GM23338 (cell line): ENCODE measurements around the gene ZSCAN31. TPM values are rescaled to one million over a fixed set of nuclear protein-coding genes. Genes with fewer than 3 reads are reported as not detected.

Experiments
- ATAC-seq: fragments of 200-7000 bp; cut with Tn5 transposase; 3 replicates; pipeline ENCODE4 v1.9.1; 2020
- DNase-seq: peaks from one replicate; pipeline ENCODE4 v3.0.0-alpha.2; 2015; ENCODE audit warnings: low spot score
- H2AFZ ChIP-seq: fragments of 200-600 bp; sonication (generic); 2 replicates; pipeline ENCODE4 v1.8.0; 2016; ENCODE audit warnings: antibody characterized with exemption, mild to moderate bottlenecking, moderate library complexity
- H3F3A ChIP-seq: fragments of 200-600 bp; sonication (generic); replicated peaks from 2 replicates; pipeline ENCODE4 v1.8.0; 2017; ENCODE audit warnings: antibody characterized with exemption, mixed run types, low read depth
- H3K27ac ChIP-seq: fragments of 200-600 bp; sonication (generic); 2 replicates; pipeline ENCODE4 v1.6.1; 2016; ENCODE audit warnings: low read depth
- H3K27me3 ChIP-seq: fragments of 200-600 bp; sonication (generic); 2 replicates; pipeline ENCODE4 v1.8.0; 2016; ENCODE audit warnings: mild to moderate bottlenecking, mixed run types, moderate library complexity; ENCODE audit not compliant: insufficient read depth
- H3K36me3 ChIP-seq: fragments of 200-600 bp; sonication (generic); 2 replicates; pipeline ENCODE4 v1.8.0; 2016; ENCODE audit warnings: mild to moderate bottlenecking; ENCODE audit not compliant: insufficient read depth
- H3K4me1 ChIP-seq: fragments of 200-600 bp; sonication (generic); 2 replicates; pipeline ENCODE4 v1.8.0; 2016; ENCODE audit warnings: mild to moderate bottlenecking, moderate library complexity; ENCODE audit not compliant: insufficient read depth
- H3K4me2 ChIP-seq: fragments of 200-600 bp; sonication (generic); 2 replicates; pipeline ENCODE4 v1.7.1; 2017; ENCODE audit warnings: mixed run types
- H3K4me3 ChIP-seq: fragments of 200-600 bp; sonication (generic); 2 replicates; pipeline ENCODE4 v1.6.1; 2016; ENCODE audit warnings: mixed run types
- H3K79me2 ChIP-seq: fragments of 200-600 bp; sonication (generic); replicated peaks from 2 replicates; pipeline ENCODE4 v1.8.0; 2017; ENCODE audit warnings: mild to moderate bottlenecking; ENCODE audit not compliant: insufficient read depth
- H3K9me2 ChIP-seq: fragments of 200-600 bp; sonication (generic); 2 replicates; pipeline ENCODE4 v1.8.0; 2017; ENCODE audit not compliant: insufficient read depth
- H4K20me1 ChIP-seq: fragments of 200-600 bp; sonication (generic); replicated peaks from 2 replicates; pipeline ENCODE4 v1.8.0; 2017; ENCODE audit warnings: mild to moderate bottlenecking; ENCODE audit not compliant: insufficient read depth
- H3K27ac Mint-ChIP-seq: 2 replicates; pipeline ENCODE4 v1.8.0; 2020; ENCODE audit warnings: inconsistent platforms, mild to moderate bottlenecking, moderate library complexity, mixed read lengths
- H3K27me3 Mint-ChIP-seq: 3 replicates; pipeline ENCODE4 v1.8.0; 2022; ENCODE audit warnings: low read depth, mild to moderate bottlenecking, moderate library complexity, mixed read lengths, inconsistent platforms; ENCODE audit not compliant: insufficient read depth, poor library complexity
- H3K36me3 Mint-ChIP-seq: 3 replicates; pipeline ENCODE4 v1.8.0; 2021; ENCODE audit warnings: low read depth, mild to moderate bottlenecking, inconsistent platforms, moderate library complexity, mixed read lengths
- H3K4me1 Mint-ChIP-seq: 3 replicates; pipeline ENCODE4 v1.8.0; 2020; ENCODE audit warnings: mild to moderate bottlenecking, inconsistent platforms, mixed read lengths
- H3K4me3 Mint-ChIP-seq: 3 replicates; pipeline ENCODE4 v1.8.0; 2021; ENCODE audit warnings: moderate library complexity, mild to moderate bottlenecking, inconsistent platforms, mixed read lengths
- H3K9me3 Mint-ChIP-seq: 3 replicates; pipeline ENCODE4 v1.8.0; 2020; ENCODE audit warnings: moderate library complexity, mild to moderate bottlenecking, inconsistent platforms, mixed read lengths
- CREB1 ChIP-seq: fragments of 250-450 bp; sonication (Bioruptor Pico); IDR thresholded peaks from 2 replicates; pipeline ENCODE4 v1.5.0; 2020; ENCODE audit warnings: low read depth, mild to moderate bottlenecking, moderate library complexity
- EZH2 ChIP-seq: fragments of 200-600 bp; sonication (generic); IDR thresholded peaks from one replicate; pipeline ENCODE4 v1.8.0; 2017; ENCODE audit warnings: antibody characterized with exemption, mild to moderate bottlenecking, low read depth; ENCODE audit not compliant: unreplicated experiment
- EZH2phosphoT487 ChIP-seq: fragments of 200-600 bp; sonication (generic); IDR thresholded peaks from one replicate; pipeline ENCODE4 v1.8.1; 2018; ENCODE audit warnings: antibody characterized with exemption; ENCODE audit not compliant: unreplicated experiment
- JUNB ChIP-seq: IDR thresholded peaks from one replicate; pipeline ENCODE4 v1.6.1; 2016; ENCODE audit warnings: antibody characterized with exemption; ENCODE audit not compliant: unreplicated experiment
- NANOG ChIP-seq: IDR thresholded peaks from 2 replicates; pipeline ENCODE4 v1.6.1; 2016; ENCODE audit warnings: antibody characterized with exemption, borderline replicate concordance
- POLR2AphosphoS5 ChIP-seq: IDR thresholded peaks from 2 replicates; pipeline ENCODE4 v1.6.1; 2016; ENCODE audit warnings: antibody characterized with exemption, low read depth
- STAT1 ChIP-seq: IDR thresholded peaks from one replicate; pipeline ENCODE4 v1.6.1; 2016; ENCODE audit warnings: antibody characterized with exemption; ENCODE audit not compliant: unreplicated experiment
- ZNF114 ChIP-seq: fragments of 250-450 bp; sonication (Bioruptor Pico); IDR thresholded peaks from 2 replicates; pipeline ENCODE4 v1.5.0; 2020; ENCODE audit warnings: mild to moderate bottlenecking, moderate library complexity
- ZNF331 ChIP-seq: fragments of 250-450 bp; sonication (Bioruptor Pico); IDR thresholded peaks from 2 replicates; pipeline ENCODE4 v1.5.0; 2020; ENCODE audit warnings: low read depth, mild to moderate bottlenecking, moderate library complexity
- polyA plus RNA-seq: library from polyadenylated mRNA; unstranded; fragments of >200 nt; fragmentation: Nextera tagmentation; extraction: Ambion mirVana; gene quantifications from 2 replicates; pipeline ENCODE4 v1.2.1, GENCODE V29; 2016
- total RNA-seq: library from RNA; depleted of rRNA; stranded (reverse); fragments of >200 nt; shearing (Covaris generic); gene quantifications from 2 replicates; pipeline ENCODE4 v1.2.3, GENCODE V29; 2014
- TF ChIP-seq, protein P1 (sequence below), 2 experiments: fragments of 200-600 bp in 1 of 2; sonication (generic) in 1 of 2; conservative IDR thresholded peaks; 2 replicates each; pipeline versions ENCODE4 v1.5.1 to v1.6.1; 2016 to 2017; ENCODE audit warnings: antibody characterized with exemption in 2 of 2, low read depth in 2 of 2, mild to moderate bottlenecking in 2 of 2, moderate library complexity in 1 of 2
- TF ChIP-seq, protein P2 (sequence below): fragments of 250-450 bp; sonication (Bioruptor Pico); IDR thresholded peaks from 2 replicates; pipeline ENCODE4 v1.5.0; 2020; ENCODE audit warnings: mild to moderate bottlenecking, moderate library complexity
- TF ChIP-seq, protein P3 (sequence below): IDR thresholded peaks from one replicate; pipeline ENCODE4 v1.6.1; 2018; ENCODE audit warnings: antibody characterized with exemption; ENCODE audit not compliant: unreplicated experiment
- TF ChIP-seq, protein P4 (sequence below): IDR thresholded peaks from 2 replicates; pipeline ENCODE4 v1.6.1; 2016; ENCODE audit warnings: antibody characterized with exemption

Gene ZSCAN31
- total and polyA plus RNA-seq, 2 experiments from 2014 or later: 3.1 to 4.7 TPM

DNA sequence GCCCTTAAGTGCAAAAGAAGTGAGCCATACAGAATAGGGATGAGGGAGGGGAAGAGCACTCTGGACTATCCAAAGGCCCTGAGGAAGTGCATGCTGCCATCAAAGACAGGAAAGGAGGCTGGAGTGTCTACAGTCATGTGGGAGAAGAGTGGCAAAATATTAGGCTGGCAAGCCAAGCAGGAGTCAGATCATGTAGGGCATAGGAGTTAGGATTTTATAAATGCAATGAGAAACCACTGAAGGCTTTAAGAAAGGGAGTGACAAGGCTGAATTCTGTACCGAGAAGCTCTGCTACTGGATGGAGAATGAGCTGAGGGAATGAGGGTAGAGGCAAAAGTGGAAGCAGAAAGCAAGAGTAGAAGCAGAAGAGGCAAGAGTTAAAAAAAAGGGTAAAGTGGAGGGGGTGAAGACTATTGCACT is 2.3 kb downstream of the ZSCAN31 start:
- Histone ChIP-seq H3K36me3 (no peaks in the 10 kb centered on the region; the same call in 1 of the 2 replicates), H3K4me2 (no peak overlapping the region), H4K20me1 (no peaks in the 10 kb centered on the region), H2AFZ (no peak overlapping the region), H3F3A (peaks cover 3% of the 10 kb centered on the region; the same call in 1 of the 2 replicates), H3K4me1 (peaks cover 9% of the 10 kb centered on the region), H3K4me3 (no peak overlapping the region), H3K9me2 (no peaks in the 10 kb centered on the region), H3K27me3 (no peaks in the 10 kb centered on the region), H3K27ac (no peak overlapping the region), H3K79me2 (0 out of 2 replicates have a peak, but pooled peaks cover 4% of the 10 kb centered on the region)
- H3K27ac Mint-ChIP-seq: peak overlapping the region; percentile 22; the same call in 1 of the 2 replicates
- no peaks in the 10 kb centered on the region for H3K27me3 Mint-ChIP-seq
- H3K9me3 Mint-ChIP-seq: peaks cover 9% of the 10 kb centered on the region
- no peak for ATAC-seq
- H3K4me1 Mint-ChIP-seq: peaks cover 9% of the 10 kb centered on the region
- no peak for DNase-seq
- TF ChIP-seq, protein P1, sequence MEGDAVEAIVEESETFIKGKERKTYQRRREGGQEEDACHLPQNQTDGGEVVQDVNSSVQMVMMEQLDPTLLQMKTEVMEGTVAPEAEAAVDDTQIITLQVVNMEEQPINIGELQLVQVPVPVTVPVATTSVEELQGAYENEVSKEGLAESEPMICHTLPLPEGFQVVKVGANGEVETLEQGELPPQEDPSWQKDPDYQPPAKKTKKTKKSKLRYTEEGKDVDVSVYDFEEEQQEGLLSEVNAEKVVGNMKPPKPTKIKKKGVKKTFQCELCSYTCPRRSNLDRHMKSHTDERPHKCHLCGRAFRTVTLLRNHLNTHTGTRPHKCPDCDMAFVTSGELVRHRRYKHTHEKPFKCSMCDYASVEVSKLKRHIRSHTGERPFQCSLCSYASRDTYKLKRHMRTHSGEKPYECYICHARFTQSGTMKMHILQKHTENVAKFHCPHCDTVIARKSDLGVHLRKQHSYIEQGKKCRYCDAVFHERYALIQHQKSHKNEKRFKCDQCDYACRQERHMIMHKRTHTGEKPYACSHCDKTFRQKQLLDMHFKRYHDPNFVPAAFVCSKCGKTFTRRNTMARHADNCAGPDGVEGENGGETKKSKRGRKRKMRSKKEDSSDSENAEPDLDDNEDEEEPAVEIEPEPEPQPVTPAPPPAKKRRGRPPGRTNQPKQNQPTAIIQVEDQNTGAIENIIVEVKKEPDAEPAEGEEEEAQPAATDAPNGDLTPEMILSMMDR (conservative IDR thresholded peaks at IDR 0.05; ENCODE audit: low read depth in 2 of 2): no peak
- TF ChIP-seq EZH2phosphoT487 (no peak), CREB1 (no peak), NANOG (no peak), JUNB (no peak), EZH2 (no peak), ZNF331 (CRISPR knock-in tag) (no peak), ZNF114 (CRISPR knock-in tag) (no peak), POLR2AphosphoS5 (no peak), STAT1 (no peak)
- TF ChIP-seq, protein P2, sequence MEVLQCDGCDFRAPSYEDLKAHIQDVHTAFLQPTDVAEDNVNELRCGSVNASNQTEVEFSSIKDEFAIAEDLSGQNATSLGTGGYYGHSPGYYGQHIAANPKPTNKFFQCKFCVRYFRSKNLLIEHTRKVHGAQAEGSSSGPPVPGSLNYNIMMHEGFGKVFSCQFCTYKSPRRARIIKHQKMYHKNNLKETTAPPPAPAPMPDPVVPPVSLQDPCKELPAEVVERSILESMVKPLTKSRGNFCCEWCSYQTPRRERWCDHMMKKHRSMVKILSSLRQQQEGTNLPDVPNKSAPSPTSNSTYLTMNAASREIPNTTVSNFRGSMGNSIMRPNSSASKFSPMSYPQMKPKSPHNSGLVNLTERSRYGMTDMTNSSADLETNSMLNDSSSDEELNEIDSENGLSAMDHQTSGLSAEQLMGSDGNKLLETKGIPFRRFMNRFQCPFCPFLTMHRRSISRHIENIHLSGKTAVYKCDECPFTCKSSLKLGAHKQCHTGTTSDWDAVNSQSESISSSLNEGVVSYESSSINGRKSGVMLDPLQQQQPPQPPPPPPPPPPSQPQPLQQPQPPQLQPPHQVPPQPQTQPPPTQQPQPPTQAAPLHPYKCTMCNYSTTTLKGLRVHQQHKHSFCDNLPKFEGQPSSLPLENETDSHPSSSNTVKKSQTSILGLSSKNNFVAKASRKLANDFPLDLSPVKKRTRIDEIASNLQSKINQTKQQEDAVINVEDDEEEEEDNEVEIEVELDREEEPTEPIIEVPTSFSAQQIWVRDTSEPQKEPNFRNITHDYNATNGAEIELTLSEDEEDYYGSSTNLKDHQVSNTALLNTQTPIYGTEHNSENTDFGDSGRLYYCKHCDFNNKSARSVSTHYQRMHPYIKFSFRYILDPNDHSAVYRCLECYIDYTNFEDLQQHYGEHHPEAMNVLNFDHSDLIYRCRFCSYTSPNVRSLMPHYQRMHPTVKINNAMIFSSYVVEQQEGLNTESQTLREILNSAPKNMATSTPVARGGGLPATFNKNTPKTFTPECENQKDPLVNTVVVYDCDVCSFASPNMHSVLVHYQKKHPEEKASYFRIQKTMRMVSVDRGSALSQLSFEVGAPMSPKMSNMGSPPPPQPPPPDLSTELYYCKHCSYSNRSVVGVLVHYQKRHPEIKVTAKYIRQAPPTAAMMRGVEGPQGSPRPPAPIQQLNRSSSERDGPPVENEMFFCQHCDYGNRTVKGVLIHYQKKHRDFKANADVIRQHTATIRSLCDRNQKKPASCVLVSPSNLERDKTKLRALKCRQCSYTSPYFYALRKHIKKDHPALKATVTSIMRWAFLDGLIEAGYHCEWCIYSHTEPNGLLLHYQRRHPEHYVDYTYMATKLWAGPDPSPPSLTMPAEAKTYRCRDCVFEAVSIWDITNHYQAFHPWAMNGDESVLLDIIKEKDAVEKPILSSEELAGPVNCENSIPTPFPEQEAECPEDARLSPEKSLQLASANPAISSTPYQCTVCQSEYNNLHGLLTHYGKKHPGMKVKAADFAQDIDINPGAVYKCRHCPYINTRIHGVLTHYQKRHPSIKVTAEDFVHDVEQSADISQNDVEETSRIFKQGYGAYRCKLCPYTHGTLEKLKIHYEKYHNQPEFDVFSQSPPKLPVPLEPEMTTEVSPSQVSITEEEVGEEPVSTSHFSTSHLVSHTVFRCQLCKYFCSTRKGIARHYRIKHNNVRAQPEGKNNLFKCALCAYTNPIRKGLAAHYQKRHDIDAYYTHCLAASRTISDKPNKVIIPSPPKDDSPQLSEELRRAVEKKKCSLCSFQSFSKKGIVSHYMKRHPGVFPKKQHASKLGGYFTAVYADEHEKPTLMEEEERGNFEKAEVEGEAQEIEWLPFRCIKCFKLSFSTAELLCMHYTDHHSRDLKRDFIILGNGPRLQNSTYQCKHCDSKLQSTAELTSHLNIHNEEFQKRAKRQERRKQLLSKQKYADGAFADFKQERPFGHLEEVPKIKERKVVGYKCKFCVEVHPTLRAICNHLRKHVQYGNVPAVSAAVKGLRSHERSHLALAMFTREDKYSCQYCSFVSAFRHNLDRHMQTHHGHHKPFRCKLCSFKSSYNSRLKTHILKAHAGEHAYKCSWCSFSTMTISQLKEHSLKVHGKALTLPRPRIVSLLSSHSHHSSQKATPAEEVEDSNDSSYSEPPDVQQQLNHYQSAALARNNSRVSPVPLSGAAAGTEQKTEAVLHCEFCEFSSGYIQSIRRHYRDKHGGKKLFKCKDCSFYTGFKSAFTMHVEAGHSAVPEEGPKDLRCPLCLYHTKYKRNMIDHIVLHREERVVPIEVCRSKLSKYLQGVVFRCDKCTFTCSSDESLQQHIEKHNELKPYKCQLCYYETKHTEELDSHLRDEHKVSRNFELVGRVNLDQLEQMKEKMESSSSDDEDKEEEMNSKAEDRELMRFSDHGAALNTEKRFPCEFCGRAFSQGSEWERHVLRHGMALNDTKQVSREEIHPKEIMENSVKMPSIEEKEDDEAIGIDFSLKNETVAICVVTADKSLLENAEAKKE: no peak
- TF ChIP-seq, protein P3, sequence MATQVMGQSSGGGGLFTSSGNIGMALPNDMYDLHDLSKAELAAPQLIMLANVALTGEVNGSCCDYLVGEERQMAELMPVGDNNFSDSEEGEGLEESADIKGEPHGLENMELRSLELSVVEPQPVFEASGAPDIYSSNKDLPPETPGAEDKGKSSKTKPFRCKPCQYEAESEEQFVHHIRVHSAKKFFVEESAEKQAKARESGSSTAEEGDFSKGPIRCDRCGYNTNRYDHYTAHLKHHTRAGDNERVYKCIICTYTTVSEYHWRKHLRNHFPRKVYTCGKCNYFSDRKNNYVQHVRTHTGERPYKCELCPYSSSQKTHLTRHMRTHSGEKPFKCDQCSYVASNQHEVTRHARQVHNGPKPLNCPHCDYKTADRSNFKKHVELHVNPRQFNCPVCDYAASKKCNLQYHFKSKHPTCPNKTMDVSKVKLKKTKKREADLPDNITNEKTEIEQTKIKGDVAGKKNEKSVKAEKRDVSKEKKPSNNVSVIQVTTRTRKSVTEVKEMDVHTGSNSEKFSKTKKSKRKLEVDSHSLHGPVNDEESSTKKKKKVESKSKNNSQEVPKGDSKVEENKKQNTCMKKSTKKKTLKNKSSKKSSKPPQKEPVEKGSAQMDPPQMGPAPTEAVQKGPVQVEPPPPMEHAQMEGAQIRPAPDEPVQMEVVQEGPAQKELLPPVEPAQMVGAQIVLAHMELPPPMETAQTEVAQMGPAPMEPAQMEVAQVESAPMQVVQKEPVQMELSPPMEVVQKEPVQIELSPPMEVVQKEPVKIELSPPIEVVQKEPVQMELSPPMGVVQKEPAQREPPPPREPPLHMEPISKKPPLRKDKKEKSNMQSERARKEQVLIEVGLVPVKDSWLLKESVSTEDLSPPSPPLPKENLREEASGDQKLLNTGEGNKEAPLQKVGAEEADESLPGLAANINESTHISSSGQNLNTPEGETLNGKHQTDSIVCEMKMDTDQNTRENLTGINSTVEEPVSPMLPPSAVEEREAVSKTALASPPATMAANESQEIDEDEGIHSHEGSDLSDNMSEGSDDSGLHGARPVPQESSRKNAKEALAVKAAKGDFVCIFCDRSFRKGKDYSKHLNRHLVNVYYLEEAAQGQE: no peak
- TF ChIP-seq, protein P4, sequence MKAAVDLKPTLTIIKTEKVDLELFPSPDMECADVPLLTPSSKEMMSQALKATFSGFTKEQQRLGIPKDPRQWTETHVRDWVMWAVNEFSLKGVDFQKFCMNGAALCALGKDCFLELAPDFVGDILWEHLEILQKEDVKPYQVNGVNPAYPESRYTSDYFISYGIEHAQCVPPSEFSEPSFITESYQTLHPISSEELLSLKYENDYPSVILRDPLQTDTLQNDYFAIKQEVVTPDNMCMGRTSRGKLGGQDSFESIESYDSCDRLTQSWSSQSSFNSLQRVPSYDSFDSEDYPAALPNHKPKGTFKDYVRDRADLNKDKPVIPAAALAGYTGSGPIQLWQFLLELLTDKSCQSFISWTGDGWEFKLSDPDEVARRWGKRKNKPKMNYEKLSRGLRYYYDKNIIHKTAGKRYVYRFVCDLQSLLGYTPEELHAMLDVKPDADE: no peak
- peaks cover 10% of the 10 kb centered on the region for H3K36me3 Mint-ChIP-seq
- H3K4me3 Mint-ChIP-seq: peak overlapping the region; percentile 18; the same call in 1 of the 3 replicates
